HG03571 (cell line): ENCODE data around the gene KLHL3.

Experiments
- ATAC-seq: cut with Tn5 transposase; IDR thresholded peaks from one replicate; pipeline ENCODE4 v1.9.1; 2021; ENCODE audit not compliant: unreplicated experiment

Gene KLHL3

DNA sequence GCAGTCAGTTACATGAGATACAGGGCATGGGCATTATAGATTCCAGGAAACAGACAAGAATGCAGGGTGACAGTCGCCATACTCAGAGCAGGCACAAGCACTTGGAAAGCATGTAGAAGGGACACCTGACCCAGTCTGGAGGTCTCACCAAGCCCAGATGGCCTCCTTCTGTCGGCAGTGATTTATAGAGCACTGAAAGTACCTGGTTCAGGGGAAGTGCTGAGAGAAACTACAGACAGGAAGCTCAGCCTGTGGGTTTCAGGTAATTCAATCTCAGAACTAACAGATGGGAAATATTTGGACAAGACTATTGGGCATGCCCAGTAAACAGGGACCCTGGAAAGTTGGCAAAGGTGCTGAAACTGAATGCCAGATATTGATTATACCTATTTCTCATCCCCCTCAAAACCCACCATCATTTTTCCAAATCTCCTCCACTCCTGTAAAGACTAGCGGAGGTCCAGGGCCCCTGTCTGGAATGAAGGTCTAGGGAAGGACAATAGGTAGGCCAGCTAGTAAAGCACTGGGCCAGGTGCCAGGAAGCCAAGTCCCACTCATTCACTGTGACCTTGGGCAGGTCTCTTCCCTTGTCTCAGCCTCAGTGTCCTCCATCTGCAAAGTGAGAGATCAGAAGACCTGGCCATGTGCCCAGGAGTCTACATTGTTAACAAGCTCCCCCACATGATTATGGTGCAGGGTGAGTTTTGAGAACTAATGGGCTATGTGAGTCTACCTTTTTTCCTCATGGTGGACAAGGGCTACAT lies 26.9 kb downstream of the KLHL3 start:
- no peak for ATAC-seq

DNA sequence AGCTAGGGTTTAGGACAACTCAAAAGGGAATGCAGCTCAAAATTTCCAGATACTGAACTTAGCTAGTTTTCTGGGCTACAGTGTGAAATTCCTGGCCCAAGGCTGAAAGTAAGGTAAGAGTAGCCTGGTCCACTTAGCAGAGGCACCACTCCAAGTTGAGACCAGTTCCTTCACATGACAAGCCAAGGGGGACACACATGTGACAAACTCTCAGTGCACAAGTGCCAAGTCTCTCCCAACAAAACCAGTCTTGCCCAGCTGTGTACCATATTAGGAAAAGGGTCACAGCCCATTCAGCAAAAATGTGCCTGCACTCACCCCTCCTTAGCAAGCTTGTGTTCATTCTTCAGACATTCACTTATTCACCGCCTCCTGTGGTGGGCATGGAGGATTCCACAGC lies 27.8 kb downstream of the KLHL3 start:
- no peak for ATAC-seq

DNA sequence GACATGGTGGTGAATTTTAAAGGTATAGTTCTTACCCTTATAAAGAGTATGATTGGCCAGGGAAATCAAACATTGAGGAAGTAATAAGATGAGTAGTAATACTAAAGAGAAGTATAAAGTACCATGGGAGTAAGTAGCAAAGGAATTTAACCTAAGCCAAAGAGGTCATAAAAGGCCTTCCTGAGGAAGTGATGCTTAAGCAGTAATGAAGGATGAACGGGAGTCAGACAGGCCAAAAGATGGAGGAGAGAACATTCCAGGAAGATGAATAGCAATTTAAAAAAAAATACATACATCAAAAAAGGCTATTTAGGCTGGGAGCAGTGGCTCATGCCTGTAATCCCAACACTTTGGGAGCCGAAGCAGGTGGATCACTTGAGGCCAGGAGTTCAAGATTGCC lies 29.0 kb downstream of the KLHL3 start:
- no peak for ATAC-seq

DNA sequence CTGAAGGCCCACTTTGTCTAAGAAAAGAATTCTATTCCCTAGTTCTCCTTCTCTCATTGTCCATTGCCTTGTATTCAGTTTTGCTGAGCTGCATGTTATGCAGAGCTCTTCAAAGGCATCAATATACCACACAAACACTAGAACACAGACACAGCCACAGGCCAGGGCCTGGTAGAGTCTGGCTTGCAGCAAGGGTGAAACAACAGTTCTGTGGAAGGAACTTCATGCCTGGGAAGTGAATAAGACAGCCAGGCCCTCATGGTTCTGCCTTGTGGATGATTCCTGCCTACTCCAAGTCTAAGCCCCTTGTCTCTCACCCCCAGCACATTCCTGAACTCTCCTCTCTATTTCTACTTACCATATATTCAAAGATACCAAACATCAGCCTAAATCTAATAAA lies 30.8 kb downstream of the KLHL3 start:
- no peak for ATAC-seq

DNA sequence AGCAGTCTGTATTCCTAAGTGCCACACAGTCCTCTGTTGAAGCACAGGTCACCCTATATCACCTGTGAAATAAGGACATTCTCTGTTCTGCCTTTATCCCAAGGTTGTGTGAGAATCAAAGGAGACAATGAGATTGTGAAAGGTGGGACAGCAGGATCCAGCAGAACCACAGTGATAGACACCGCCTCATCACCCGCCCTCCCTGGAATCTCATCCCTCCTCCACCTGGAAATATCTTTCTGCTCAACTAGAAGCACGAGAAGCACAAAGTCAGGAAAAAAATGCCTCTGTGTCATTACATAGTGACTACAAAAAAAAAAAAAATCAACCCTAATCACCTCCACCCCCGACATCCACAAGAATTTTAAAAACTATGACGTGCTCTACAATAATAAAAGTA lies 32.3 kb downstream of the KLHL3 start:
- ATAC-seq: no peak

DNA sequence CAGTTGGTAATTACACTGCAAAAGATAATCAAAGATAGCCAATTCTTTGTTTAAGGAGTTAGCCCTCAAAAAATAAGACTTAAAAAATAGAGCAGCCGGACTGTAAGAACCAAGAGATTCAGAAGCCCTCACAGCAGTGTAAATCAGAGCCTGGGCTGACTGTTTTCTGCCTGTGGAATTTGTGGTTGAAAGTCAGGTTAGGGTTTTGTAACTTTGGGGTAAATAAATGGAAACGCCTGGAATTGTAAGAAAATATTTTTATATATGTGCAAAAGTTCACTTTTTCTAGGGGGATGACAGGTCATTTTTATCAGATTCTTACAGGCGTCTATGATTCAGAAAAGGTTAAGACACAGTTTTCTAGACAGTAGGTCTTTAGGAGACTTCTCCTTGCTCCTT lies 35.6 kb downstream of the KLHL3 start:
- no peak for ATAC-seq

DNA sequence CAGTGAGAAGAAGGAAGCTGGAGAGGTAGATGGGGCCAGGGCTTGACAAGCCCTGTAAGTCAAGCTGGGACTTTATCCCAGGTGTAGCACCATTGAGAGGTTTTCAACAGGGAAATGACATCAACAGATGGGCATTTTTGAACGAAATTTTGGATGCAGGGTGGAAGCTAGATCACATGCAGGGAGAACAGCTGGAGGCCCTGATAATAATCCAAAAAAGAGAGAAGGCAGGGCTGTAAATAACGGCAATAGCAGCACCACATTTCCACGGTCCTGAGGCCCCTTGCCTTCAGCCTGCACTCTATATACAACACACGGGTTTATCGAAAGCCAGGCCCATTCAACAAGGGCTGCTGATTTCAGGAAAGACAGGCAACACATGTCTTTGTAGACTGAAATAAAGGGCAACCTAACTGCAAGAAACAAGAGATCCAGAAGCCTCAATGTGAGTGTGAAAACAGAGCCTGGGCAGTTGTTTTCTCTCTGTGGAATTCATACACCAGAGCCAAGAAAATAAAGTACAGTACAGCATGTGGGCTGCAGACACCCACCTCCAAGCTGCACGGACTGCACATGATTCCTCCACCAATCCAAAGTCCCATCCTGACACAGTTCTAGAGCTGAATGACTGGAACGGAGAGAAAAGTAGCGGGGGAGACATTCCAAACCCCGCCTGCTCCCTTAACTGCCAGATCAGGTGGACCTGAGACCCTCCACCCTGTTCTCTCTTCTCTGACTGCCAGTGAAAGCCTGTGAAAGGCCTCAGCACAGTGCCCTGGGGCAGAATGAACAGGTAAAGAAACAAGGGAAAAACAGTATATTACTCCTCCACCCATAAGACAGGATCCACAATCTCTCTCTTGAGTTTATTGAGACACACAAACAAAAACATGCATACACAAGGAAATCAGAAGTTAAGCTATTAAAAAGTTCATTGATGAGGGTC lies 36.3 kb downstream of the KLHL3 start:
- no peak for ATAC-seq

DNA sequence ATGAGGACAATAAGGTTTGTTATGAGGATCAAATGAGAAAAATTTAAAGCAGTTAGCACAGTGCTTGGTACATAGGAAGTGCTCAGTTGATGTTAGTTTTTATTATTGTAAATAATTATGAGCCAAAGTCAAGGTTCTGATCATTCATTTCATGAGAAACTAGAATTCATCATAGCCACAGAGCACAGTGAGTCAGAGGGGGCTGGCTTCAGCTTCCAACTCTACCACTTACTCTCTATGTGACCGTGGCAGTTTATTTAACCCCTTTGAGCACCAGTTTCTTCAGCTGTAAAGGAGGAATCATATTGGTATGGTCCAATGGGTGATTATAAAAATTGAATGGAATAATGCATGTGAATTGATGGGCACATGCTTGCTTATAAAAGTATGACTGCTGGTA lies 39.4 kb downstream of the KLHL3 start:
- ATAC-seq: no peak

DNA sequence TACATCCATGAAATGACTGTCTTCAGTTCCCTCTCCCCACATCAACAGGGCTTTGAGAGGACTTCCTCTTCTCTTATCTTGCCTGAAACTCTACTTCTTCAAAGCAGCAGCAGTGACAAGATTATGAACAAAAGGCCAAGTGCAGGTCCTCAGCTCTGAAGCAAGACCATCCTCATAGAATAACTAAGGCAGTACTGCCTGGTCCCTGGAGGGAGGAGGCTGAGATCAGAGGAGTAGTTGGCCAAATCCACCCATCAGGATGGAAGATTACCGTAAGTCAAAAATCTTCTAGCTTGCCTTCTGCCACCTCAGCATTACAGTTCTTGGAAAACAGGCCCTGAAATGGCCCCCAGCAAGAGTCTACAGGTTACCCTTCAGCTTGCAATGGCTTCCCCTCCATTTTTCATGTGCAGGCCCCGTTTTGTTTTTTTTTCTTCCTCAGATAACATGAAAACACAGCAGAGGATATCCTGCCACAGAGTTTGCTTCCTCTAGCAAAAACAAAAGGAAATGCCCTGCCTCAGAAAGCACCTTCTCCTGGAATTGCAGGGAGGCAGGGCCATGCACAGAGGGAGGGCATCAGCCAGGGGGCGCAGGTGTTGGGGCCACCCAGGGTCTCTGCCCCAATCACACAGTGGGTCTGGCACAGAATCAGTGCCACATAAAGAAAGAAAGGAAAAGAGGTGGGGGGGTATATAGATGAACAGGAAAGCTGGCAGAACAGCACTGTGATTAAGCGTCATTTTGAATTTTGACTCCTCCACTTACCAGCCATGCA lies 40.0 kb downstream of the KLHL3 start:
- ATAC-seq: no peak

DNA sequence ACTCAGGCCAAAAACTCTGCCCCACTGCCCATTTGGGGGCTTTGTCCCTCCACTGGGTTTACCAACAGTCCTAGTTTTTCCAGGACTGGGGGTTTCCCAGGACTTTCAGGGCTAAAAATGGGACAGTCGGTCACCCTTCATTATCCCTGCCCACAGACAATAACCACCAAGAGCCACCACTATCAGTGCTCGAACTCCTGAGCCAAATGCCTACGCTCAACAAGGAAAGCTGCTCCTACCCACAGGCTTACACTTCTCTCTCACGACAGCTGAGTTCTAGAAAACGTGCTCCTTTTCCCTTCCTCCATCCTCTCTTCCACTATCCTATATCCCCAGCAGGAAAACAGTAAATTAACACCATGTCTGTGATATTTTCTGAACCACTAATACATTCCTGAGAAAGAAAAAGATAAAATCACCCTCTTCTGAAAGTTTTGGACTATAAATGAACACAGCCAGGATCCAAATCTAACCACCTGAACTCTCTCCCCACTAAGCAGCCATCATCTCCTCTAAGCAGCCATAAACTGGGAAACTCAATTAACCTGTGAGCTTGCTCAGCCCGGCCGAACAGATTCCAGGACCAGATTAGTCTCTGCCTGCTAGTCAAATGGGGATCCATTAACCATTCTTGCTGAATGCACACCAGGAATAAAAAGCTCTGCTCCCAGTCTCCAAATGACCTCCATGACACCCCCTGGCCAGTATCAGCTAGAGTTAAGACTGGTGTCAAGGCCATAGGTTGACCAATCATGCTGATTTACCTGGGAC lies 41.8 kb downstream of the KLHL3 start:
- ATAC-seq: no peak

DNA sequence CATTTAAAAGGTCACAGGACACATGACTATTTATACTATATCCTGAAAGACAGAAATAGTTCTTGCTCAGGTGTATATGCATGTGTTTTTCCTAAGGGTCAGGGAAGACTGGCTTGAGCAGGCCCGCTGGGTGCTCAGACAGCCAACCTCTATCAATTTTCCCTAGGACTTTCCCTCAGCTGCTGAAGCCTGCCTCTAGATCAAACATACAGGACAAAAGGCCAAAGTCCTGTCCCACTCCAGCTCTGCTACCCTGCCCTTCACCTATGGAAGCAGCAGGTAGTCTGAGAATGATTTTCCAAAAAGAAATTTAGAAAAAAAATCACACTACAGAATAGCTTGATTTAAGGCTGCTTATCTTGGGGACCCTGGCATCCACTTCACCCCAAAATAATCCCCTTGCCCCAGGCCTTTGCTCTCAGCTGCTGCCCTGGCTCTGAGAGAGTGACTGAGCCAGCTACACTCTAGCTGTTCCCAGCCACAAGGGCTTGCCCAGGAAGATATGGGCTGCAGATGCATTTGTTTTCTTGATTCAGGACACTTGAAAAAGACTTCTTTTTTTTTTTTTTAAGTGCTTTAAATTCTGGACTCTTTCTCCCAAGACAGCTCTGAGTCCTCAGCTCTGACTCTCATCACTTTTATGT lies 42.5 kb downstream of the KLHL3 start:
- ATAC-seq: no peak

DNA sequence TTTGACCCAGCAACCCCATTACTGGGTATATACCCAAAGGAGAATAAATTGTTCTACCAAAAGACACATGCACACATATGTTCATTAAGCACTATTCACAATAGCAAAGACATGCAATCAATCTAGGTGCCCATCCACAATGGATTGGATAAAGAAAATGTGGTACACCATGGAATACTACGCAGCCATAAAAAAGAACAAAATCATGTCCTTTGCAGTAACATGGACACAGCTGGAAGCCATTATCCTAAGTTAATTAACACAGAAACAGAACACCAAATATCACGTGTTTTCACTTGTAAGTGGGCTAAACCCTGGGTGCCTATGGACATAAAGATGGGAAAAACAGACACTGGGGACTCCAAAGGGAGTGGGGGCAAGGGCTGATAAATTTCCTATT lies 46.6 kb downstream of the KLHL3 start:
- ATAC-seq: no peak

DNA sequence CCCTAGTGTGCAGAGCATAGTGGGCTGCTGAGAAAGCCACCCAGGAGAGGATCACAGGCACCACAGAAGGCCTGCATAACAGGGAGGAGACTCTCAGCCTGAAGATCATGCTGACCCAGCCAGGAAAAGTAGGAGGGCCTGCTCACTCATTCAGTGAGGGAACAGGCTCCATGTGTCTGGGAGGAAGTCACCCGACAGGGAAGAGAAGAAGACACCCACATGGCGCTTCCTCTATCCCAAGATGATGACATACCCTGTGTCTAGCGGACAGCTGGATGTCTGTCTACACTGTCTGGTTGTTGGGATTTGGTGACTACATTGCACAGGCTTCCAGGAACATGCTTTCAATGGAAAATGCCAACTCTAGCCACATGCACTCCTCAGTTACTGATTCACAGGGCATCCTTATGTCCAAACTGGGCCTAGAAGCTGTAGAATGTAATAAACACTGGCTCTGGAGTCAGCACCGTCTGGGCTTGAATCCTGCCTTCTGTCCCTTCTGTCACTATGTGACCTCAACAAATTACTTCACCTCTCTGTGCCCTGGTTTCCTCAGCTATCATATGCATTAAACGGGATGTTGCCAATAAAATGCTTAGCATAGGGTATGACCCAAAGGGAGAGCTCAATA lies 47.6 kb downstream of the KLHL3 start:
- no peak for ATAC-seq

DNA sequence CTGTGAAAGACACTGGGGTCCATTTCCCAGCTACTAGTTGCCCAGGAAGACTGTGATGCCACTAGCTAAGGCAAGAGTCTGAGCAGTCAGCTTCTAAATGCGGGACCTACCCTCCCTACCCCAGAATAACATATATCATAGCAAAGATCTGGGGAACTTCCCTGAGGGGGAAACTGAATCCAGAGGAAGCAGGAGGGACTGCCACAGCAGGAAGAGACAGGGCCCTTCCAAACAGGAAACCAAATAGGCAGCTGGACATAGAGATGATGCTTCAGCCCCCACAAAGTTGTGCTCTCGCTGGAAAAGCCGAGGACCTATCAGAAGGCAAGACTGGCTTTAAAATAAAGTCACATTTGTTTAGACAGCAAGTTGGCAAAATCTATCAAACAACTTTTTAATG lies 51.1 kb downstream of the KLHL3 start:
- no peak for ATAC-seq

DNA sequence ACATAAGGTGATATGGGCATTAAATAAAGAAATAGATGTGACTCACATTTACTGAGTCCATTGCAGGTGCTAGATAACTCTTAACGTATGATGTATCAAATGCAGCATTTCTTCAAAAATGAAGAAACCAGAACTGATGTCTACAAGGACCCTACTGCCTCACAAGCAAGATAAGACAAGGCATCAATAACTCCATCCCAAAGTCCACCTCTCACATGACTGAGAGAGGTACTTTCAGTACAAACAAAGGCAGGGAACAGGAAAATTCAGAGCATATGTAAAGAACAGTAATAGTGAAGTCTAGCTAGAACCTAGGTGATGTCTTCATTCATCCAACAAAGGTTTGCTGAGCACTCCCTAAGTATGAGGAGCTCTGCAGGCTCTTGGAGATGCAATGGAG lies 54.7 kb downstream of the KLHL3 start:
- no peak for ATAC-seq

DNA sequence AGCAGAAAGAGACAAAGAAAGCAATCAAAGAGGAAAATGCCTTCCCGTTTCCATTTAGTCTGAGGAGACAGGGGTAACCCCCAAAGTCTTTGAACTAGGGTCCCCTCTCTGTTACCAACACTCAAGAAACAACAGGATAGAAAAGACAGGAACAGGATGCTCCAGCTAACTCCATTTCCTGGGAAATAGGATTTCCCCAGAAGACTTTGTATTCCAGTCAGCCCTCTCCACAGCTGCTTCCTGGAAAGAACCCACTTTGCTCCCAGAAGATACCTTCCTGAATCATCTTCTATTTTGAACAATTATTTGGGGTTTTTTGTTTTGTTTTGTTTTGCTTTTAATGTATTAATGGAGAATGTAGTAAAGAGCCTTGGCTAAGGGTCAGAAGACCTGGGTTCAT lies 56.0 kb downstream of the KLHL3 start:
- ATAC-seq: no peak

DNA sequence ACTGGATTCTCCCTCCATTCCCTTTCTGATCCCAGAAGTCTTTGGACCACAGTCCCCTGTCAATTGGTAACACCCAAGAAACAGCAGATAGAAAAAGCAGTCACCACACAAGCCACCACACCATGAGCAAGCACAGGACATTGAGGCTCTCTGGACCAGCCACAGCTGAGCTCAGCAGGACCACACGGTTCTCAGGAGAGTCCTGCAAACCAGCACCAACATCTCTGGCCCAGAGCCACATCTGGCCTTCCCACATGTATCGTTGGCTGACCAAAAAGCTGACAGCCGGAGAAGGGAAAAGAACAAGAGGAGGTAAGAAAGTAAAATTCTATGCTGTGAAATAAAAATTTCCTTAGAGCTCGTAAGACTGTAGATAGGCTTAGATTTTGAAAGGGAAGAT lies 56.7 kb downstream of the KLHL3 start:
- no peak for ATAC-seq

DNA sequence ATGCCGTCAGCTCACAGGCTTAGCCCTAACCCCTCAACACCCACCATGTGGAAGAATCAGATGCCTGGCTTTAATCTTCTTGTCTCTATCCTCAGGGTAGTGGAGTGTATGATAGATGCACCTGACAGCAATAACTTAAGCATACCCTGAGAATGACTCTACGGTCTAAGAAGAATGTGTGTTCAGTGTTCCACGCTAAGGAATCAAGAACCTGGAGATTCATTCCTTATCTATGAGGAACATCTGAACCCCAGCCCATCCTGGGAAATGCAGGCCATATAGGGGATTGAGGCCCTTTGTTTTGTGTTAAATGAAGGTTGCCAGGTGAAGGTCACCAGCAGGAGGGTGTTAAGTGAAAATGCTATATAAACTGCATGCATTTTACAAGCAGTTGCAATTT lies 63.0 kb downstream of the KLHL3 start:
- no peak for ATAC-seq

DNA sequence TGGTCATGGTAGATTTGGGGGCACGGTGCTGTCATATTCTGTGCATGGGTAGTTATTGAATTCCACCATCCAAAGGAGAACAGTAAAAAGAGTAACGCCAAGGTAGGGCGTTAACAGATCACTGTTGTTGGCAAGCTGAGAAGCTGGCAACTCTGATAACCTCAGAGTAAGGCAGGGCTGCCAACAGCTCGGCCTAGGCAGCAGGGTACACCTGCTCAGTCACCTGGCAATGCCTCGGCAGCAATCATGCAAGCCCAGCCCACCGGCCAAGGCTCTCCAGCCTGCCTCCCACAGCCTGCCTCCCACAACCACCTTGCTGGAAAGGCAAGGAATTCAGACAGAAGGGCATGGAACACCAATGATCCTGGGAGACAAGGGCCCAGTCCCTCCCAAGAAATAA lies 63.9 kb downstream of the KLHL3 start:
- no peak for ATAC-seq

DNA sequence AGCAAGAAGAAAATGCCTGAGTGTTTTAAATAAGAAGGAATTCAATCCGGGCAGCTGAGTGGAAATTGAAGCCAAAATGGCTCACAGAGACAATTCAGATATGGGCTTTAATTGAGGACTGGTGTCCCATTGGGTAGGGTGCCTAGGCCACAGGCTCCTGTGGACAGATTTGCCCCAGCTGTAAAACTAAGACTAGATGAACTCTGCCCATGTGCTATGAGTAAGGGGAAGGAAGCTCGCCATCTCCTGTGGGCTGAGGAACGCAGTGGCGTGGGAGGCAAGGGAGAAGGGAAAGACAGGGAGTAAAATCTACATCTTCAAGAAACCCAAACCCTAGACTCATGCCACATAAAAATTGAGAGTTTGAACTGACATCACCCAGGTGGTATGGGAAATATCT lies 66.1 kb downstream of the KLHL3 start:
- ATAC-seq: no peak
